GM10847 (cell line): ENCODE results near the gene TCHP.

ENCODE experiments used
- POLR2A ChIP-seq: IDR thresholded peaks from 2 replicates; pipeline ENCODE4 v1.6.1; 2011; ENCODE audit not compliant: insufficient read length; ENCODE audit errors: extremely low read depth

The TCHP gene

GRCh38 chr12:109962398-109962797 lies 62.3 kb downstream of the TCHP start:
- no peak for TF ChIP-seq POLR2A

DNA sequence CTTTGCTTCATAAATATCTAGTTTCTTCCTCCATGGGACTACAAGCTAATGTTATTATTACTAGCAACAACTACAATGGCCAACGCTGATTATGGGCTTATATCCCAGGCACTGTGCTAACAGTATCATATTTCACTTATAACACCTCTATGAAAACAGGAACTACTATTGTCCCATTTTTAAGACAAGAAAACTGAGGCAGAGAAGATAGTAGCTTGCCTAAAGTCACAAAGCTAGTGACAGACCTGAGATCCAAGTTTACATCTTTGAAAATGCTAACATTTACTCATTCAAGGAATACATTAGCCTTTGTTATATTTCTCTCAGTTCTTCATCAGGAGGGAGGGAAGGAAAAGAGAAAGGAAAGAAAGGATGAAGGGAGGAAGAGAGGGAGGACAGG lies 63.3 kb downstream of the TCHP start:
- no peak for TF ChIP-seq POLR2A

DNA sequence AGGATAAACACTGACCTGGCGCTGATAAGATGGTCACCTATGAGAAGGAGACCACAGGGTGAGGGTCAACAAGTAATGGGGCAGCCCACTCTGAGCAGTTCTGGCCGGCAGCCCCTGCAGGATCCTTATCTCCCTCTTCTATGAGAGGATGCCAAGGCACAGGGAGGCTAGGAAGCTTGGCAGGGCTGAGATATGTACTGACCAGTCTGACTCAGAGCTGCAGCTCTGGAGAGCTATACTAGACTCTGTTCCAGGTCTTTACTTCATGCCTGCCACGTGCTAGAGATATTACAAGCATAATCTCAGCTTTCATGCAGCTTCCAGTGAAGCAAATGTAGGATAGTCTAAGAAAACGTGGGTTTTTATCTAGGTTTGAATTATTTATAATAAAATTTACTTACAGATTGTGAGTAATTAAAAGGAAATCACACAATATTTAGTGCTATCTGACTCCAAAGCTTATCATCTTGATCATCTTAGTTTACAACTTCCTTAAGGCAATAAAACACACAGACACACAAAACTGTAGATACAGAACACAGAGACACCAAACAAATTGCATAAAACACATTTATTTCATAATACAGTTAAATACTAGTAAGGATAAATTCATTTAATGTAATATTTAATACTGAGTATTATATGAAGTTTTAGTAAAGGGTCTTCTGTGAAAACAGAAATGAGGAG lies 63.8 kb downstream of the TCHP start:
- no peak for TF ChIP-seq POLR2A

GRCh38 chr12:109966546-109966945 lies 66.5 kb downstream of the TCHP start:
- no peak for TF ChIP-seq POLR2A

DNA sequence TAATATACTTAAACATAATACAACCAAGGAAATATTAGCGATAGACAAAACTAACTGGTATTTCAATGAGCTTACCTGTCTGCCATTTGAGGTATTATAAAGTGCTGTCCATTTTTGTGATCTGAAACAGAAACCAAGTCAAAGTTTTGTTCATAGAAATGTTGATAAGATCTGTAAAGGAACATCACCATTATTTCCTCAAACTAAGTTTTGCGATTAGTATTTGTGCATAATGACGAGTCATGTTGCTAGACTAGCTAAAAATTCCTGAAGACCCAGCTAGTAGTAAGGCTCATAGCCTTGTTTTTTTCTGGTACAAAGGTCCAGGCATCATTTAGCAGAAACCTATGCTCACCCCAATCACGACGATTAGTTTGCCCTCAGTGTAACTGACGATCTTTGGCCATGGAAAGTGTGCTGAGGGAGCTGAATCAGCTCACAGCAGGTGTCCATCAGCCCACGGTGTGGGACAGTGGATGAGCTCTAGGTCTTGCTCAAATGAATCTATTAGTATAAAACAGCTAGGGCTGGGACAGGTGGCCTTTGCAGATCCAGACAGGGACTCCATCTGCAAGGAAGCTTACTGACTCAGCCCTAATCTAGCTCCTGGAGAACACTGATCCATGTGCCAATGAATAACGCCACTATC lies 67.4 kb downstream of the TCHP start:
- no peak for TF ChIP-seq POLR2A
